HPDE6-E6E7 (cell line): ENCODE data around the gene SLC8A1.
A peak's percentile ranks its signal among the peaks of the same experiment; 100 is the strongest.
"Not testable (repeated sequence)": the region's sequence is repeated elsewhere in the genome, so short reads cannot be mapped to it uniquely, and the experiment has no call there.

ENCODE experiments used
- DNase-seq: peaks from one replicate; pipeline ENCODE4 v3.0.0; 2011; ENCODE audit warnings: missing footprints; ENCODE audit errors: extremely low spot score

SLC8A1 gene

GRCh38 chr2:40109381-40109780, 342.5 kb downstream of the SLC8A1 start:
- no peak for DNase-seq

GRCh38 chr2:40108851-40109250, 343.0 kb downstream of the SLC8A1 start:
- no peak for DNase-seq

GRCh38 chr2:40106061-40106460, 345.8 kb downstream of the SLC8A1 start:
- no peak for DNase-seq

DNA sequence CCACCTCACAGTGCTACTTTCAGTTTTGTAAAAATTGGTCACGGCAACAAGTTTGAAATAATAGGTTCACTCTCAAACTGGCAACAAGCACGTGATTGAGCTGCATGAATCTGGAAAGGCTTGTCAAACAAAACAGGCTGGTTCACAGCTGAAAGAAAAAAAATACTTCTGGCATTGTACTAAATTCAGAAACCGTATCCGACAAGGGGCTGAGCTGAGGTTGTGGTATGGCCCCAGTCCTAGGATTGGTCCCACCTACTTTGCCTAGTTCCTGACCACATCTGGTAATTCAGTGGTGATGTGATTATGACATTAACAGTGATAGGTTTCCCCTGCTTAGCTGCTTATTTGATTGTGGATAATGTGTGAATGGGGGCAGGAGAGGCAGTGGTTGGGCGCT, 346.3 kb downstream of the SLC8A1 start:
- DNase-seq = no peak

GRCh38 chr2:40103590-40103989, 348.3 kb downstream of the SLC8A1 start:
- no peak for DNase-seq

GRCh38 chr2:40103163-40103562, 348.7 kb downstream of the SLC8A1 start:
- DNase-seq = no peak

GRCh38 chr2:40102447-40102846, 349.4 kb downstream of the SLC8A1 start:
- DNase-seq = no peak

- no peak for DNase-seq
Observed at GRCh38 chr2:40101131-40101575, 350.7 kb downstream of the SLC8A1 start.

DNA sequence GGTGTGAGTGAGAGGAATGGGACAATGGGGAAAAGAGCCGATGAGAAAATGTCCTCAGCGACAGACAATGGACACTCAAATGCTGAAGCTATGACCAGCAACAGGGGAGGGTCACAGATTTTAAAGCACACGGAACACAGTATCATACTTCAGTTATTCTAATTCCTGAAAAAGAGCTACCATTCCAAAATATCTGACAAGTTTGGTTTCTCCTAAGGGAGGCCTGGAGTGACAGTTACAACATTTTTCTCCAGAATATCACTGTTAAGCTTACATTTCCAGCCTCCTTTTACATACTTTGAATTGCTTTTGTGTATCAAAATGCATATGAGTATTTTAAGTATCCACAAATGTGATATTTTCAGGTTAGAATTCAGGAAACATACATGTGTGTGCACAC, 351.2 kb downstream of the SLC8A1 start:
- no peak for DNase-seq

DNA sequence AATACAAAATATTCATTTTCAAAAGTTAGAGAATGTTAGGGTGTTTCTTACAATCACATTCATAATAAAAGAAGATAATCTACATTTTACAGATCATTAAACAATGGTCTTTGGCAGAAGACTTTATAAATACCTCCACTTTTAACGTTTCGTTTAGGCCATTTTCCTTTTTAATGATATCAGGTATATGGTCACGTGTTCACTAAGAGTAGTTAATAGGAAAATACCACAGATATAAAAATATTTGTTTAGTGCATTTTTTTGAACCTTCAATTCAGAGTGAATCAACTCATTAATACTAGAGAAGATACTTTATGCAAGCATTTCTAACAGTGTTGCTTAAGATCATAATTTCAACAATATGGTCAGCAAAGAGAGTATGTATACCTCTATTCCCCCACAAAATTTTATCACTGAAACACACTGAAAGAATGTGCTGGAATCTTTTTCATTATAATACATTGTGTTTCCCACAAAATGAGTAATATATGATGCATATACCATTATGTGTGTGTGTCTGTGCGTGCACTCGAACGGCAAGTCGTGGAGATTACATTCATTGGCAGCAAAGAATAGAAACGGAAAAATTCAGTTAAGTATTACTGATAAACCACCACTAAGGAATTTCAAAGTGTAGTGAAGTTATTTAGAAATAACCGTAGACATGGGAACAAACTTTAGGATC, 353.0 kb downstream of the SLC8A1 start:
- DNase-seq = no peak

DNA sequence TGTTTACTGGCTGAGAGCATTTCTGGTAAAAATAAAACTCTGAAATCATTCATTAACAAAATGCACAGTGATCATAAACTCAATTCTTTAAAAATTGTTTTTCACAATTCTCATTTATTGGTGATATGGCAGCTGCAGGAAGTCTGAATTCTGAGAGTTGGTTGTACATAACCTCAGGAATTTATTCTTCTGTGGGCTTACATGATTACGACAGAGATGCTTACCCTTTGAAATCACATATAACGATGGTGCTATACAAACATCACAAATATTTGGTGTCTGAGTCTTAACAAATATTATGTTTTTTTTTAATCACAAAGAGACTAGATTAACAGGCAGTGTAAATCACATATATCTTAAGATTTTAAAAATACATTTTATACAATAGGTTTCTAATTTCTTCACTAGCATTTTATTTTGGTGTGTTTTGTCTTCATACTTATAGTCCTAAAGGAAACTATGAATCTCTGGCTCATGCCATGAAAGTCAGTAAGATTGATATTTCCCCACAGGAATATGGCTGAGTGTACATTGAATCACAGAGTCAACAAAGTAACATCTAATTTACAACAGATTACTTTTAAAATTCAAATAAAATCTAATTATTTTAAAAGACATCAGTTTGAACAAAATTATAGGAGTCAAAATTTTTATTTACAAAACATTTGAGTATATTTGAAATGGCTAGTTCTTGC, 354.1 kb downstream of the SLC8A1 start:
- no peak for DNase-seq

- DNase-seq = no peak
Observed at GRCh38 chr2:40096360-40096759, 355.5 kb downstream of the SLC8A1 start.

GRCh38 chr2:40095000-40095399, 356.9 kb downstream of the SLC8A1 start:
- DNase-seq = peak; percentile 17

DNA sequence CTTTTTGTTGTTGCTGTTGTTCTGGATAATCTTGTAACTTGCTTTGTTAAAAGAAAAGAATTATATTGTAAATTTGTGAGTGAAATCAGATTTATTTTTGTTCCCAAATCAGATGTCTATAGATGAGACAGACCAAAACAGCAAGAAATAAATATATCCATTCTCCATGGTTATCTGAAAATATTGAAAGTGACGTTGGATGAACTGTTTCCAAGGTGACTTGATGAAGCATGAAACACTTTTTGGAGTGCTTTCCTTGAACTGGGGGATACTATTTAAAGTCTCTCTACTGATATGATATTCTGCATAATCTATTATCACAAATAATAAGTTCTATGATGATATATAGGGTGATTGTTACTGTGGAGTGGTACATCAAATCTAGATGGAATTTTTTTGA, 357.4 kb downstream of the SLC8A1 start:
- no peak for DNase-seq

GRCh38 chr2:40093021-40093675, 358.7 kb downstream of the SLC8A1 start:
- no peak for DNase-seq

GRCh38 chr2:40090044-40090443, 361.8 kb downstream of the SLC8A1 start:
- no peak for DNase-seq

DNA sequence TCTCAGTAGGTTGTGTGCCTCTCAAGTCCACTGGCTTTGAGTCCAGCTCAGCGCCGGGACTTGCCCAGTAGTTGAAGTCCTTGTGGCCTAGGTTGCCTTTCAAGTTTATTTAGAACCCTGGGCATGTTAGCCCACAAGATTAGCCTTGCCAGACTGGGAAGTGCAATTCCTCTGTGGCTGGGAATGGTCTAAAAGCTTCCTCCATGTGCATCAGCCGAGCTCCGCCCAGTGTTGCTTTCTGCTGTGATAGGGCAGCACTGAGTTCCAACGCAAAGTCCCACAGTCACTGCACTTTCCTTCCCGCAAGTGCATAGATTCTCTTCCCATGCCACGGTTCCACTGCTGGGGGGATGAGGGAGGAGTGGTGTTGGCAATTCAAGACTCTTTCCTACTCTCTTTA, 364.0 kb downstream of the SLC8A1 start:
- no peak for DNase-seq

DNA sequence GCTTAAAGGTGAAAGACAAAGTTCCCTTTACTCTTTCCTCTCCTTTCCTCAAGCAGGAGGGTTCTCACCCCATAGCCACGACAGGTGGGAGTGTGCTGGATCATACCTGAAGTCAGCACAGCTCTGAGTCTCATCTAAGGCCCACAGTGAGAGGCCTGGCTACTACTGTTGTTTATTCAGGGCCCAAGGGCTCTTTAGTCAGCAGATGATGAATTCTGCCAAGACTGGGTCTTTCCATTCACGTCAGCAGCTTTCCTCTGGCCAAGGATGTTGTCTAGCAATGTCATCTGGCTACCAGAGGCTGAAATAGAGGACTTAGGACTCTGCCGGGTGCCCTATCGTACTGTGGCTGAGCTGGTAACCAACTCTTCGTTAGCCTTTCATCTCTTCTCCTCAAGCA, 364.5 kb downstream of the SLC8A1 start:
- no peak for DNase-seq

- no peak for DNase-seq
Observed at GRCh38 chr2:40085786-40086185, 366.1 kb downstream of the SLC8A1 start.

GRCh38 chr2:40073336-40073735, 378.6 kb downstream of the SLC8A1 start:
- not testable (repeated sequence) for DNase-seq

GRCh38 chr2:40072442-40073232, 379.3 kb downstream of the SLC8A1 start:
- no peak for DNase-seq

GRCh38 chr2:40062381-40062780, 389.5 kb downstream of the SLC8A1 start:
- no peak for DNase-seq
